ENCODE measurements around the gene LMF1. TPM values are rescaled to one million over a fixed set of nuclear protein-coding genes. Genes with fewer than 3 reads are reported as not detected.

Gene LMF1
- total and polyA plus RNA-seq, 2 experiments from 2014 or later: 18.8 to 41.6 TPM

DNA sequence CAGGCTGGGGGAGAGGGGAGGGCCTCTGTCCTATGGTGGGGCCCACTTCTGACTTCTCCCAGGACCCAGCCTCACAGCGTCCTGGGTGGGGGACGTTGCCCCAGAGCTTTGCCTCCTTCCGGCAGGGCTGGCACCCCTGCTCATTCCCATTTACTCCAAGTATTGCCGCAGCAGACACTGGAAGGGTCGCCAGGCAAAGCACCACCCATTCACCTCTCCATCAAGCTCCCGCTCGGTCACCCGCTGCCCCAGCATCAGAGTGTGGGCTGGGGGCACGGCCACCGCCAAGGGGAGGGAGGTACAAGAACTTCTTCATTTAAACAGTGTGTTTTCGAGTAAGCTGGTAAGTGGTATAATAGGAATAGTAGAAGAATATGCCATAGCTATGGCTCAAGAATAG is 117.5 kb downstream of the LMF1 start:
- H3K27ac ChIP-seq: no peak overlapping the region
- no peaks in the 10 kb centered on the region for H3K9me3 ChIP-seq (ENCODE audit: low read depth)
- no peak for DNase-seq (ENCODE audit: low read depth in 1 of 2, low spot score in 1 of 2)
- no peak overlapping the region for H3K4me3 ChIP-seq
- H3K36me3 ChIP-seq: no peaks in the 10 kb centered on the region
- no peaks in the 10 kb centered on the region for H3K27me3 ChIP-seq
- no peak for TF ChIP-seq CTCF (IDR thresholded peaks at IDR 0.05; ENCODE audit: low read depth, low read length)
- no peaks in the 10 kb centered on the region for H3K4me1 ChIP-seq (ENCODE audit: low read depth)

DNA sequence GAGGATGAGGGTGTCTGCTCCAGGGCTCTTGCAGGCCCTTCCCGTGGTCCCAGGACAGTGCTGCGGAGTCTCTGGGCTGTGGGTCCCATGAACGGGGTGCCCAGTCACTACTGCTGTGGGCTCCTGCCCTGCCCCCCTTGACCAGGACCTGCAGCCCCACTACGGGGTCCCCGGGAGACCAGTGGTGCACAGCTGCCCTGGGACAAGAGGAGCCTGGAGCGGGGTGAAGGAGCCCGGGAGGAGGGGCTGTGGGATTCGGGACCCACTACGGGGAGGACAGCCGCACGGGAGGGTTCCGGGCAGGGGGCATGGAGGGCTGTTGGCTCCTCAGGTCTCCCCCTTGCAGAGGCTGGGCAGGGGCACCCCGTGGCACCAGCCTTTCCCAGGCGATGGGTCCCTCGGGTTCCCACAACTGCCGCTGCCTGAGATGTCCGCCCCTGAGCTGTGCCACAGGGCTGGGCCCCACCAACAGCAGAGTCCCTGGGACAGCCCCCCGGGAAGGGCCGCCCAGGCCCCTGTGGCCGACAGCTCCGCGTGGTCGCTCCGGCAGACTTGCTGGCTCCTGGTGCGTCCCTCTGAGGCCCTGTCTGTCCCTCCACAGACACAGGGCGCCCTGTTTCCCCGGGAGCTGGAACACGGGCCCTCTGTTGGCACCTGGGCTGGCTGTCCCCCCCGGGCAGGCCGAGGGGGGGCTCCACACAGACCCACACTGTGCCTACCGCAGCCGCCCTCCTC is 118.2 kb downstream of the LMF1 start:
- H3K36me3 ChIP-seq: no peaks in the 10 kb centered on the region
- no peaks in the 10 kb centered on the region for H3K27me3 ChIP-seq
- H3K4me3 ChIP-seq: no peak overlapping the region
- H3K4me1 ChIP-seq (ENCODE audit: low read depth): no peaks in the 10 kb centered on the region
- no peak for DNase-seq (ENCODE audit: low read depth in 1 of 2, low spot score in 1 of 2)
- no peak overlapping the region for H3K27ac ChIP-seq
- TF ChIP-seq CTCF (IDR thresholded peaks at IDR 0.05; ENCODE audit: low read depth, low read length): no peak
- H3K9me3 ChIP-seq (ENCODE audit: low read depth): no peaks in the 10 kb centered on the region

DNA sequence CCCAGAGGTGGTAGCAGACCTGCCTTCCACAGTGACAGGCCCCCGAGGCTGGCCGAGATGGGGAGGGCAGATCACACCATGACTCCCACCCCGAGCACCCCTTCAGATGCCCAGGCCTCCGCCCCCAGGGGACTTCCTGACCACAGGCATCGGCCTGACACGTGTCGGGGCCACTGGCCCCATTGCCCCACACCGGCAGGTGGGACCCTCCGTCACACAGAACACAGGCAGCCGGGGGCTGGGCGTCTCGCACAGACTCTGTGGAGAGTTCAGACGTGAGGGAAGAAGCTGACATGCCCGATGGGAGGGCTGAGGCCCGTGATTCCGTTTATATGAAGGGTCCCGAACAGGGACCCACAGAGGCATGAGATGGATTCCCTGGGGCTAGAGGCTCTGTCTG is 118.9 kb downstream of the LMF1 start:
- H3K36me3 ChIP-seq: no peaks in the 10 kb centered on the region
- no peak for DNase-seq (ENCODE audit: low read depth in 1 of 2, low spot score in 1 of 2)
- H3K4me3 ChIP-seq: no peak overlapping the region
- no peak overlapping the region for H3K27ac ChIP-seq
- H3K27me3 ChIP-seq: no peaks in the 10 kb centered on the region
- H3K4me1 ChIP-seq (ENCODE audit: low read depth): no peaks in the 10 kb centered on the region
- TF ChIP-seq CTCF (IDR thresholded peaks at IDR 0.05; ENCODE audit: low read depth, low read length): no peak
- H3K9me3 ChIP-seq (ENCODE audit: low read depth): no peaks in the 10 kb centered on the region

DNA sequence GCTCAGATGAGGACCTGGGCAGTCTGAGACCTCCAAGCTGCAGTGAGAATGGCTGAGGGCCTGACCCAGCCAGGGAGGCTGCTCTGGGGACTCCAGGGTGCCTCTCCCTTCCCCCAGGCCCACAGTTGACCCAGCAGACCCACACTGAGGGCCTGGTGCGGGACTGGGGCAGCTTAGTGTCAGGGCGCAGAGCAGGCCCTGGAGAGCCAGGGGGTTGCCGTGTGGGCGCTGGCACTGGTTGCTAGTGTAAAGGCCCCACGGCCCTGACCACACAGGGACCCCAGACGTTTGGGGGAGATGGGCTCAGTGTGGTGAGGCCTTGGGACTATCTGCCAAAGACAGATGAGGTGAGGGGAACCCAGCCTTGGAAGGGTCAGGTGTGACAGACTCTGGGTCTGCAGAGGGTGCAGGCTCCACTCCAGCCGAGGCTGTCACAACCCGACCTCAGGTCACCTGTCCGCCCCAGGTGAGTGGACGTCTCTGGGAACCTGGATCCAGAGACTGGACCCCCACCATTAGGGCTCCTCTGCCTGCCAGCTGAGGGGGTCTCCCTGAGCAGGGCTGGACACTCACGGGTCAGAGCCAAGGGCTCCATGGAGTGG is 119.5 kb downstream of the LMF1 start:
- no peaks in the 10 kb centered on the region for H3K36me3 ChIP-seq
- DNase-seq (ENCODE audit: low read depth in 1 of 2, low spot score in 1 of 2): no peak
- H3K9me3 ChIP-seq (ENCODE audit: low read depth): no peaks in the 10 kb centered on the region
- no peak overlapping the region for H3K27ac ChIP-seq
- H3K4me1 ChIP-seq (ENCODE audit: low read depth): no peaks in the 10 kb centered on the region
- H3K4me3 ChIP-seq: no peak overlapping the region
- no peaks in the 10 kb centered on the region for H3K27me3 ChIP-seq
- TF ChIP-seq CTCF (IDR thresholded peaks at IDR 0.05; ENCODE audit: low read depth, low read length): no peak

GRCh38 chr16:850668-851067 is 120.1 kb downstream of the LMF1 start:
- Histone ChIP-seq H3K27ac (no peak overlapping the region), H3K4me3 (no peak overlapping the region), H3K4me1 (ENCODE audit: low read depth) (no peaks in the 10 kb centered on the region), H3K36me3 (no peaks in the 10 kb centered on the region), H3K27me3 (no peaks in the 10 kb centered on the region), H3K9me3 (ENCODE audit: low read depth) (no peaks in the 10 kb centered on the region)
- DNase-seq (ENCODE audit: low read depth in 1 of 2, low spot score in 1 of 2): no peak
- no peak for TF ChIP-seq CTCF (IDR thresholded peaks at IDR 0.05; ENCODE audit: low read depth, low read length)
